Peyer's patch (tissue), 4 donors: Measurements from ENCODE around the gene KRT80.

Experiments used
- CTCF ChIP-seq, 6 experiments: fragments of 450-650 bp in 4 of 6; fragments of 200-600 bp in 2 of 6; sonication (generic) in 1 of 6; IDR thresholded peaks; one replicate each; pipeline ENCODE4 v1.5.1; 2017 to 2019; ENCODE audit warnings: antibody characterized with exemption in 6 of 6, mild to moderate bottlenecking in 3 of 6, moderate library complexity in 1 of 6
- POLR2A ChIP-seq, 2 donors: fragments of 450-650 bp; IDR thresholded peaks; one replicate each; pipeline ENCODE4 v1.5.1; 2017; ENCODE audit warnings: antibody characterized with exemption in 2 of 2, mild to moderate bottlenecking in 2 of 2, moderate library complexity in 2 of 2

- no peak for TF ChIP-seq POLR2A (IDR thresholded peaks at IDR 0.05)
- no peak for TF ChIP-seq CTCF (IDR thresholded peaks at IDR 0.05)
Measured at GRCh38 chr12:52207106-52207505, 15.3 kb upstream of the KRT80 start.
